HG03066 (cell line): Measurements from ENCODE around the gene PSPC1.
"Not testable (repeated sequence)": the region's sequence is repeated elsewhere in the genome, so short reads cannot be mapped to it uniquely, and the experiment has no call there.

Experiments used
- ATAC-seq: cut with Tn5 transposase; IDR thresholded peaks from one replicate; pipeline ENCODE4 v1.9.1; 2021; ENCODE audit warnings: low read depth; ENCODE audit not compliant: unreplicated experiment

The PSPC1 gene

DNA sequence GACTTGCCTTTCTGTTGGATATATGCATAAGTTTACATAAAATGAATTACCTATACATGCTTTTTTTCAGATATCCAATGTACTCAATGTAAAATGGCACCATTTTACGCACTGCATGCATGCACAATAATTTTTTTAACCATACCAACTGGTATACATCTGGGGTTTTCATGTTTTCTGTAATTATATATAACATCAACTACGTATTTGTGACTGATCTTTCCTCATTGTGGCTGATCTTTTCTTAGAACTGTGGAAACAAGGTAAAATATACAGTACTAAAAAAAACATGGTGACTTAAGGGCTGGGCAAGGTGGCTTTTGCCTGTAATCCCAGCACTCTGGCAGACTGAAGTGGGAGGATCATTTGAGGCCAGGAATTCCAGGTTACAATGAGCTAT, 18.5 kb downstream of the PSPC1 start:
- no peak for ATAC-seq

DNA sequence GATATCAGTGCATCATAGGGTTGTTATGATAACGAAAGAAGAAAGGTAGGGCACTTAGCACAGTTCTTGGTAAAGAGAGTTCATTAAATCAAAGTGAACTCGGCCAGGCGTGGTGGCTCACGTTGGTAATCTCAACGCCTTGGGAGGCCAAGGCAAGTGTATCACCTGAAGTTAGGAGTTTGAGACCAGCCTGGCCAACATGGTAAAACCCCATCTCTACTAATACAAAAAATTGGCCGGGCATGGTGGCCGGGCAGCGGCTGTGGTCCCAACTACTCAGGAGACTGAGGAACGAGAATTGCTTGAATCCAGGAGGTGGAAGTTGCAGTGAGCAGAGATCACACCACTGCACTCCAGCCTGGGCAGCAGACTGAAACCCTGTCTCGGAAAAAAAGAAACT, 19.1 kb downstream of the PSPC1 start:
- no peak for ATAC-seq

DNA sequence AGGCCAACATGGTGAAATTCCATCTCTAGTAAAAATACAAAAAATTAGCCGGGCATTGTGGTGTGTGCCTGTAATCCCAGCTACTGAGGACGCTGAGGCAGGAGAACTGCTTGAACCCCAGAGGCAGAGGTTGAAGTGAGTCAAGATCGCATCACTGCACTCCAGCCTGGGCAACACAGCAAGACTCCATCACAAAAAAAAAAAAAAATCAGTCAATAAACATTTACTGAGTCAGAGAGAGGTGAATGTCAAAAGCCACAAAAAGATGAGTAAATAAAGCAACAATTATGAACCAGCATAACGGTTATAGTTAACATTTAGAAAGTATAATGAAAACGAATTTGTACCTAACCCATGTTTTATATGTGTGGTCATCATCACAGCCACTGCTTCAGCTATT, 23.1 kb downstream of the PSPC1 start:
- no peak for ATAC-seq

DNA sequence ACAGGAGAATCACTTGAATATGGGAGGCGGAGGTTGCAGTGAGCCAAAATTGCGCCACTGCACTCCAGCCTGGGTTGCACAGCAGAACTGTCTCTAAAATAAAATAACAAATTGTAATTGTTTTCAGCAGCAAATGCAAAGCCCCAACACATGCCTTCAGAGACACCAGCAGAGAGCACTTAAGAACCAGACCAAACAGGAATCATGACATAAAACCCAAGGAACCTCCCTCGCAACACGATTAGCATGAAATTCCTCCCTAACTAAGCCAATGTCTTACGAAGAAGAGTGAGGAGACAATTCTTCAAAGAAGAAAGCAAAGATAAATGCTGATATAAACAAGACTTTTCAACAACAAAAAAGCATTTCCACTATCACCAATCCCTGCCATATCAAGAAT, 40.1 kb downstream of the PSPC1 start:
- no peak for ATAC-seq

DNA sequence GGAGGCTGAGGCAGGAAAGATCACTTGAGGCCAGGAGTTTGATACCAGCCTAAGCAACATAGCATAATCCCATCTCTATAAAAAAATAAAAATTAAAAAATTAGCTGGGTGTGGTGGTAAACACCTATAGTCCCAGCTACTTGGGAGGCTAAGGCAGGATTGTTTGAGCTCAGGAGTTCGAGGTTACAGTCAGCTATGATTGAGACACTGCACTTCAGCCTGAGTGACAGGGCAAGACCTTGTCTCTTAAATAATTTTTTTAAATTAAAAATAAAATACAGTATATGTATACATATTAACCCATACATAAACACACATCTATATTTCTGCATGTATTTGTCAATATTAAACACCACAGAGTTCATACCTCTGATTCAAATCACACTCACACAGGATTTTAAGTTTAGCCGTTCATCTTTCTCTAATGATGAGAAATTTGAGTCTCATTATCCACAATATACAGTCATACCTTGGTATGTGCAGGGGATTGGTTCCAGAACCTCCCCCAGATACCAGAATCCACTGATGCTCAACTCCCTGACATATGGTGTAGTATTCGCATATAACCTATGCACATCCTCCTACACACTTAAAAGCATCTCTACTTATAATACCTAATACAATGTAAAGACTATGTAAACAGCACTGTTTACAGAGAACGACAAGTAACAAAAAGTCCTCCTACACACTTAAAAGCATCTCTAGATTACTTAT, 44.7 kb downstream of the PSPC1 start:
- no peak for ATAC-seq

DNA sequence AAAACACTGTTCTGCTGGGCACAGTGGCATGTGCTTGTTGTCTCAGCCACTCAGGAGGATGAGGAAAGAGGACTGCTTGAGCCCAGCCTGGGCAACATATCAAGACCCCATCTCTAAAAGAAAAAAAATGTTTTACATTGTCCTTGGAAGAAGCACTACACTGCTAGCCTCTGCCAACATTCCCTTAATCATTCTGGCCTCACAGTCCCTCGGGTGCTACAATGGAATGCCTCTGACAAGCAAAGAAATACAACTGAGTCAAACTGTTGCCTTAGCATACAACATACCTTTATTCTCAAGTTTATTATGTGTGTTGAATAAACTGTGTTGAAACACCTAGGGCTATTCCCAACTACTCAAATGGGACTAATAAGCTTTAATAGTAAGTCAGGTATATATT, 56.1 kb downstream of the PSPC1 start:
- no peak for ATAC-seq

DNA sequence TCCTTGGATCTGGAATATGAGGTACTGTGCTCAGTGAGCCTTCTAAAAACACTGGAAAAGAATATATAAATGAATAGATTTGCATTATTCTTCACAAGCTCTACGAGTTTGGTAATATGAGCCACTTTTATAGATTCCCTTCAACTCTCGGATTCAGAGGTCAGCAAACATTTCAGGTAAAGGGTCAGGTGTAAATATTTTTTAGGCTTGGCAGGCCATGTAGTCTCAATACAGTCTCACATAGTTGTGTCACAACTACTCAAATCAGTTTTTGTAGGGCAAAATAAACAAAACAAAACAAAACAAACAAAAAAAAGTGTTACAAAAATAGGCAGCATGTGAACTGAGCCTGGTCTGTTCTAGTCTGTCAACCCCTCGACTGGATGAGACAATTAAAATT, 57.4 kb downstream of the PSPC1 start:
- ATAC-seq: no peak

DNA sequence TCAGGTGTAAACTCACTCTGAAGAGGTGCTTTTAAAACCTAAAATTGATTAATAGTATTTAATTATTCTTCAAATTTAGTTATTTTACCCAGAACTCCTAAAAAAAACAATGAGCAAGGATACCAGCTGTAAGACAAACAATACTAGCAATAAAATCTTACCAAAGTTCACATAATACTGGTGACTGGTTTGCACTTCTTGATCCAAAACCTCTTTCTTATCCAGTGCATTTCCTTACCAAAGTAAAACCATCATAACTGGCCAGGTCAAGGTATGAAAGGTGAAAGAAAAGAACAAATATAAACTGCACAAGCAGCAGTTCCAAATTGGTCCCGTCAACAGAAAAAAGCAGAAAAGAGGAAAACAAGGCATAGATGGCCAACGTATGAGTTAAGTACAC, 62.7 kb downstream of the PSPC1 start:
- ATAC-seq: no peak

DNA sequence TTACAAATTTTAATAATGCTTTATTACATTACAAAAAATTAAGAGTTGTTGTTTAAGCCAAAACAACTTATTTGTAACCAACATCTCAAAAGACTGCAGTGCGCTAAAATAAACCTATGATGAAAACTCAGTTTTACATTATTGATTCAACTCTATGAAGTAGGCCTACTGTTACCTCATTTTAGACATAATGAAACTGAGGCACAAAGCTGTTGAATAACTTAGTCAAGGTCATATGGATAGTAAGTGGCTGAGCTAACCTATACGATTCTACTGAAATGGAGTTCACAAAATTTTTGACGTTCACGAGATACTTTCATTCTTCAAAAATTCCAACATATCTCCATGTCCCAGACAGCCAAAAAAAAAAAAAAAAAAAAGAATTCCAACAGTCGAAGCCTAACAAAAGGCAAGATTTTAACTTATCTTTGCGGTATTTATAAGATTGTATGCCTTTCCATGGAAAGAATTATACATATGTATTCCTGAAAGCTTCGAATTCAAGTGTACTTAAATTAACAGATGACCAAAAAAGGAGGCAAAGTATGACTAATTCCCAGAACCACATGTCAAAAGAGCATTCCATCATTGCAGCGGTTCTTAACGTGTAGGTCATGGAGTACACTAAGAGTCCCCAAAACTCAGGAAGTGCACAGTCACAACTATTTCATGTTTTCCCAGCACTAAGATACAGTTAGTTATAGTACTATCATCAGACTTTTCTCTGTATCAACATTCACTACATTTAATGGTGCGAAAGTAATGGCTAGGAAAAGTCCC, 69.4 kb downstream of the PSPC1 start:
- no peak for ATAC-seq

DNA sequence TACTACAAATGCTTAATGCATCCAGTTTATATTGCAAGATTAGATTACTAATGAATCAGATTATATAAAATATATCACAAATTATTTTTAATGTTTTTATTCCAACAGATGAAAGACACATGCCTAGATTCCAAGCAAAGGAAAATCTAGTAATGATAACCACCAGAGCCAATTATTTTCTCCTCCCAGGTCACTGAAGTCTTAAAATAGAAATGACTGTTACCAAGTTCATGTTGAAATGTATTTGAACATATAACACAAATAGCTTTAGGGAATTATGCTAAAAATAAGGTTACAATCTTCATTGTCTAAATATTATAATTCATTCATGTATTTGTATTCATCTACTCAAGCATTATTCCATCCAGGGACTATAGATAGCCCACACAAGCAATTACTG, 73.0 kb downstream of the PSPC1 start:
- ATAC-seq: not testable (repeated sequence)

DNA sequence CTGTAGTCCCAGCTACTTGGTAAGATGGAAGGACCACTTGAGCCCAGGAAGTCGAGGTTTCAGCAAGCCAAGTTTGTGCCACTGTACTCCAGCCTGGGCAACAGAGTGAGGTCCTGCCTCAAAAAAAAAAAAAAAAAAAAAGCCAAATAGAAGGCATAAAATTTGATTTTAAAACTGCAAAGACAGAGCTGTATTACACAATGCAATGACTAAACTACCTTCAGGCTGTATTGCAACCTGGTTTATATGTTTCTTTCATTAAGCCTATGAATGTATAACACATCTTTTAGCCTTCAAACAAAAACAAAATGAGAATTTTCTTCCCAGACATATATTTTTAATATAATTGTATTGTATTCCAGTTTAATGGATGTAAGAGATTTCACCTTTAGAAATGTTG, 73.7 kb downstream of the PSPC1 start:
- ATAC-seq: not testable (repeated sequence)

DNA sequence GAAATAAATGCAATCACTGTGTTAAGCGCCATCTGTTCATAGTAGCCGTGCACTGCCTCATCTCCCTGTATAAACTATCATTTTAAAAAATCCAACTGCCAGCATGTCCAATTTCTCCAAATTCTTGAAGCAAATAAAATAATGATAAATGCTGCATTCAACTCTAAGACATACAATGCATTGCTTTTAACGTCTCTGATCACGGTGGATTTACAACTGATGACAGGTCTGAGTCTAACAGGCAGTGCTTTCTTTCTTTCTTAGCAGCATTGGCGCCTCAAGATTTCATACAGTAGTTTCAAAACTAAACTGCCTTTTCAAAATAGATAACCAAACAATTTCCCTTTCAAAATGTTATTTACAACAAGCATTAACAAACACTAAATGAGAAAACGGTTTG, 78.5 kb downstream of the PSPC1 start:
- ATAC-seq: not testable (repeated sequence)

DNA sequence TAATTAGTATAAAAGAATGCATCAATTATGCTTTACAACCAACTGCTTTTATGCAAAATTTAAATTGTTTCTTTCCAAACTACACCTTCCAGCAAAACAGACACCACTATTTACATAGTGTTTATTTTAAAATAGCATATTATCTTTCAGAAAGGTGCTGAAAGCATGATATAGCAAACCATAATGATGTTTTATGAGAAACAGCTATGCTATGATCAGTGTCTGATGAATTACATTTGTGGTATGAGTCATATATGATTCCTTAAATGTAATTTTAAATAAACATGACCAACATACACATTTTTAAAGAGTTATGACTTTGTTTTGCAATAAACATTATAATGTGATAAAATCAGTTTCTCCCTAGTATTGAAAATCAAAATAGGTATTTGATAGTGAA, 81.1 kb downstream of the PSPC1 start:
- ATAC-seq: not testable (repeated sequence)

DNA sequence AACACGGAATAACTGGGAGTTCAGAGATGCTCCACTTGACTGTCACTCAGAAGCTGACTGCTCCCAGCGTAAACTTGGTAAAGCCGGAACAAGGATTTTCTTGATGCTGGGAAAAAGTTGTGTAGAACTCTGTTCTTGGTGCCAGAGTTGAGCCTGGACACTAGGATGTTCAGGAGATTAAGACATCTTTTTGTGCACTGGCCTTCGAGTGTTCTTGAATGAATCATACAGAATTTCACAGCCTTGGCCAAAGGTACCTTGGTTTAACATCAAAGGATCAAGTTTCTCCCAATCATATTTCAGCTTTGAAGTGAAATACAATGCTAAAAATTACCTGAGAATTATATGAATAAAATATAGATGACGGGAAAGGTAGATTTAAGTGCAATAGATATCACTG, 81.8 kb downstream of the PSPC1 start:
- ATAC-seq: not testable (repeated sequence)

DNA sequence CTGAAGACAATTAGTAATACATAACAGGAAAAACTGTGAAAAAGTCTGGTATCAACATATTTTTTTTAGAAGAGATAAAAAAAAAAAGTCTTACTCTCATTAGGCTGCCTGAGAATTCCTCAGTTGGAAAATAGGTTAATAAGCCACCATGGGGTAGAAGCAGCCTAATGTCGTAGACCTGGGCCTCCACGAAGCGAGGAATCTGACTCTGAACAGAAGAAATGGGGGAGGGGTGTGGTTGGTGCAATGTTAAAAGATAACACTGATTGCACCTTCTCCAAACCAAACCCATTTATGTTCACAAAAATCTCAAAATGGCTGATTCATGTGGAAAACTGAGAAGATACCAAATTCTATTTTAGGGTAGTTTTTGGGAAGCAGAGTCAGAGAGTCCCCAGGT, 86.9 kb downstream of the PSPC1 start:
- no peak for ATAC-seq

DNA sequence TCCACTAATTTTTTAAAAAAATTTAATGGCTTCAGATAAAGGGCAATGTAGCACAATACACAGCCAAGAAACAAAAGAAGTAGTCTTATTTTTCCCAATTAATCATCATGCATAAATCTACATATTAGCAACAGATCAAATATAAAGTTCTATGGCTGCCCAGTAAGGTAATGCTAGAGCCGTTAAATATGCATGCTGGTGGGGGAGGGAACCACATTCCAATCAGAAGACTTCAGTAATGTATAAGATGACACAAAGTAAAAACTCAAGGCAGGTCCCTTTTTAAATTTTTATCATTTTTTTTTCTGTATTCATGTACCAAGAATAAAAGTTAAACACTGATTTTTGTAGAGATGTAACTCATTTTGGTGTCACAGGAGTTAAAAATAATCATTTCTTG, 87.3 kb downstream of the PSPC1 start:
- no peak for ATAC-seq

DNA sequence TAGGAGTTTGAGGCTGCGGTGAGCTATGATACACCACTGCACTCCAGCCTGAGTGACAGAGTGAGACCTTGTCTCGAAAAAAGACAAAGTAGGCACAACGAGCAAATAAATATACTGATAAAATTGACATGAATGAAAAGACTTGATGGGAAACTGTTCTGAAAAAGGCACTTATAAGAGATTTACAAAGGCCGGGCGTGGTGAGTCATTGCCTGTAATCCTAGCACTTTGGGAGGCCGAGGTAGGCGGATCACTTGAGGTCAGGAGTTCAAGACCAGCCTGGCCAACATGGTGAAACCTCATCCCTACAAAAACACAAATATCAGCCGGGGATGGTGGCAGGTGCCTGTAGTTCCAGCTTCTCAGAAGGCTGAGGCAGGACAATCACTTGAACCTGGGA, 91.3 kb downstream of the PSPC1 start:
- not testable (repeated sequence) for ATAC-seq

DNA sequence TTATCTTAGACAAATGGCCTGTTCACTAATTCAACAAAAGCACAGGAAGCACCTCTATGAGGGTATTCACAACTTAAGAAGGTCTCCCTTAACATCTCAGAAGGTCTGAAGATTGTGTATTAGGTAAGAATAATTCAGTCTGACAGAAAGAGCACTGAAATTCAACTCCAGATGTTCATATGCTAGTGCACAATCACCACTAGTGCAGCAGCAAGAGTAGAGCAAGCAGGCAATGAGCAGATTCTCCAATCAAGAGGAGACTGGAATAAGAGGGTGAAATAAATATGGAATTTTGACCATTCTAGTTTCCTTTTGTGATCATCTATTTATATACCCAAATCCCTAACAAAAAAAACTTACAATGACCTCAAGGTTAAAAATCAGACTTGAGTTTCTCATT, 97.3 kb downstream of the PSPC1 start:
- ATAC-seq: no peak

DNA sequence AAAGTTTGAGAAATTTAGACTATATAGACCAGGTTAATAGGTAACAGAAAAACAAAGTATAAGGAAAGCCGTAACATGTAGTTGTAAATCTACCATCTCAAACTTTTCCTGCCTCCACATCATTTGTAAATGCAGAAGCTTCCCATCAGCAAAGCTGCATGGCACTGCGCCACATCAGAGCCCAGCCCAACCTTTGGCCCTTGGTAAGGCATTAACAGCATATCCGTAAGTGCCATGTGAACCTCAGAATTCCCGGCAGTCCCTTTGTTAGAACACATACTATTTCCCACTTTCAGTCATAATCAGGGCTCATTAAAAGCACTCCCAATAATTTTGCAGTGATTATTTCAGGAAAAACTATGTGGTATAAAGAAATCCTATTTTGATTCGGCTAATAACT, 97.7 kb downstream of the PSPC1 start:
- ATAC-seq: no peak

DNA sequence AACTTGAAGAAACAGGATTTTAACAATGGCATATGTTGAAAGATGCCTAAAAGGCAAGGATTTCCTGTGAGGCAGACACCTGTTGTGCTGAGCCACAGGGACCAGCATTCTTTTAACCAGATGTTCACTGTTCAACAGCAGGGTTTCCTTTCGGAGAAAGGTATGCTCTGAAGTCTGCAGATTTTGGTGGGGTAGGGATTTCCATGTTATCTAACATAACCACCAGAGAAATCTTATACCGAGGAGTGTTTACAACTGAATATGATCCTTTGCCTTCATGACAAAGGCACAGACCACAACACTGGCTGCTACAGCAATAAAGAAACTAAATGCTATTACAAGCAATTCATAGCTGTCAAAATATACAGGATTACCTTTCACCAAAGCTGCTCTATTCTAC, 101.2 kb downstream of the PSPC1 start:
- ATAC-seq: no peak

DNA sequence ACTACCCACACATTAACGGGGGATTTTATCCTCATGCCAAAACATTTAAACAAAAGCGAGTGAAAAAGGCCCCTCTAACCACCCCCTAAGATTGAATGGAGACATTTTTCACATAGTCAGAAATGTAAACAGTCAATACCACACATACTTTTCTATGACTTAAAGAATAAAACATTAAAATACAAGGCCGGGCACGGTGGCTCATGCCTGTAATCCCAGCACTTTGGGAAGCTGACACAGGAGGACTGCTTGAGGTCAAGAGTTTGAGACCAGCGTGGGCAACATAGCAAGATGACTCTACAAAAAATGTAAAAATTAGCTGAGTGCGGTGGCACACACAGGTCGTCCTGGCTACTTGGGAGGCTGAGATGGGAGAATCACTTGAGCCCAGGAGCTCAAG, 102.0 kb downstream of the PSPC1 start:
- ATAC-seq: no peak

DNA sequence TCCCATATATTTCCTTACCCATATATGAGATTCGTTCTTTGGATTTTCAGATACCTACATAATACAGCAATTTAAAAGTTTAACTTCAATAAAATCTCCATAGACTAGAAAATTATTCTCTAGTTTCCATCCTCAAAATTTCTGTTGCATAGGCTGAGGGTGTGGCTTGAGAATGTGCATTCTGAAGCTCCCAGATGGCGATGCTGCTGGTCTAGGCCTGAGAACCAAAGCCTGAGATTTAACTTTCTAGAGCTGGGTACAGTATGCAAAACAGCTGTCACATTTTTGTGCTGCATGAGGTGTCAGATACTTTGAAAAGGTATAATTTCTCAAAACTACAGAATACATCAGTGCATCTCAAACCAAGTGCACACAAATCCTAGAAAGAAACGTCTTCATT, 106.6 kb downstream of the PSPC1 start:
- no peak for ATAC-seq
